Fibroblast of lung (primary cell): Measurements from ENCODE around the gene ACER3. TPM values are rescaled to one million over a fixed set of nuclear protein-coding genes. Genes with fewer than 3 reads are reported as not detected.
"Not testable (repeated sequence)": the region's sequence is repeated elsewhere in the genome, so short reads cannot be mapped to it uniquely, and the experiment has no call there.

Experiments
- DNase-seq, 2 donors: peaks; one replicate each; pipeline versions ENCODE4 v3.0.0 to v3.0.0-alpha.2; 2010; ENCODE audit warnings: low read depth in 2 of 2
- H2AFZ ChIP-seq: 2 replicates; pipeline ENCODE4 v1.5.1; 2012; ENCODE audit warnings: low read length, control low read depth, inconsistent platforms
- H3K27ac ChIP-seq: 2 replicates; pipeline ENCODE4 v1.5.1; 2011; ENCODE audit warnings: low read length, control low read depth; ENCODE audit not compliant: insufficient read depth
- H3K27me3 ChIP-seq: 2 replicates; pipeline ENCODE4 v1.5.1; 2011; ENCODE audit warnings: mild to moderate bottlenecking, low read length; ENCODE audit not compliant: control insufficient read depth, insufficient read depth
- H3K36me3 ChIP-seq: 2 replicates; pipeline ENCODE4 v1.5.1; 2011; ENCODE audit warnings: low read length; ENCODE audit not compliant: control insufficient read depth, insufficient read depth
- H3K4me1 ChIP-seq: 2 replicates; pipeline ENCODE4 v1.5.1; 2011; ENCODE audit warnings: low read length; ENCODE audit not compliant: control insufficient read depth, insufficient read depth; ENCODE audit errors: extremely low read depth
- H3K4me2 ChIP-seq: 2 replicates; pipeline ENCODE4 v1.5.1; 2011; ENCODE audit warnings: low read length, control low read depth; ENCODE audit not compliant: insufficient read depth; ENCODE audit errors: extremely low read depth
- H3K4me3 ChIP-seq, 4 experiments: fragments of 200-600 bp in 1 of 4; sonication (generic) in 1 of 4; replicated peaks in 1 of 4; 2 replicates each; pipeline ENCODE4 v1.5.1; 2011 to 2016; ENCODE audit warnings: low read length in 4 of 4, low read depth in 3 of 4, mild to moderate bottlenecking in 3 of 4, control low read depth in 2 of 4, inconsistent platforms in 1 of 4, mixed read lengths in 1 of 4; ENCODE audit not compliant: insufficient read depth in 1 of 4; ENCODE audit errors: control extremely low read depth in 1 of 4
- H3K79me2 ChIP-seq: 2 replicates; pipeline ENCODE4 v1.5.1; 2012; ENCODE audit warnings: mild to moderate bottlenecking, low read length, inconsistent platforms; ENCODE audit not compliant: control insufficient read depth, insufficient read depth
- H3K9ac ChIP-seq: 2 replicates; pipeline ENCODE4 v1.5.1; 2011; ENCODE audit warnings: mild to moderate bottlenecking, low read length, control low read depth; ENCODE audit not compliant: insufficient read depth
- H3K9me3 ChIP-seq: 2 replicates; pipeline ENCODE4 v1.5.1; 2012; ENCODE audit warnings: low read depth, low read length; ENCODE audit not compliant: control insufficient read depth, insufficient read depth
- H4K20me1 ChIP-seq: 2 replicates; pipeline ENCODE4 v1.5.1; 2011; ENCODE audit warnings: low read length; ENCODE audit not compliant: control insufficient read depth, insufficient read depth; ENCODE audit errors: extremely low read depth
- CTCF ChIP-seq, 2 donors: IDR thresholded peaks in 1 of 2; conservative IDR thresholded peaks in 1 of 2; 1 replicate in 1 of 2; 2 replicates in 1 of 2; pipeline ENCODE4 v1.5.1; 2011 to 2012; ENCODE audit warnings: low read length in 2 of 2, control low read depth in 1 of 2, inconsistent platforms in 1 of 2, low read depth in 1 of 2, mild to moderate bottlenecking in 1 of 2
- EZH2 ChIP-seq: IDR thresholded peaks from 2 replicates; pipeline ENCODE4 v1.5.1; 2012; ENCODE audit warnings: low read length, control low read depth, mild to moderate bottlenecking; ENCODE audit errors: missing control alignments
- polyA plus RNA-seq, 2 donors: library from polyadenylated mRNA; depleted of rRNA in 1 of 2; stranded (reverse) in 1 of 2; unstranded in 1 of 2; fragments of >200 nt; gene quantifications; 2 replicates each; pipeline ENCODE4 v1.2.1, GENCODE V29; 2011 to 2012; ENCODE audit warnings: missing spikeins in 1 of 2
- total RNA-seq: library from RNA; depleted of rRNA; stranded (reverse); fragments of >200 nt; gene quantifications from 2 replicates; pipeline ENCODE4 v1.2.1, GENCODE V29; 2014

Gene ACER3
- total and polyA plus RNA-seq, 2 donors (not counting 1 experiment from before 2014, with no cell fraction given), result 6.1 to 22.3 TPM

- Histone ChIP-seq H3K4me1 (no peaks in the 10 kb centered on the region), H3K9me3 (no peaks in the 10 kb centered on the region), H2AFZ (no peak overlapping the region), H3K4me2 (no peak overlapping the region), H3K9ac (no peak overlapping the region), H3K36me3 (no peaks in the 10 kb centered on the region), H3K4me3 (no peak overlapping the region), H3K27ac (no peak overlapping the region), H3K79me2 (no peaks in the 10 kb centered on the region), H3K27me3 (no peaks in the 10 kb centered on the region), H4K20me1 (no peaks in the 10 kb centered on the region)
- no peak for DNase-seq
- TF ChIP-seq CTCF (conservative IDR thresholded peaks at IDR 0.05 in 1 of 2, IDR thresholded peaks at IDR 0.05 in 1 of 2; ENCODE audit: low read depth in 1 of 2, low read length in 2 of 2) (no peak), EZH2 (no peak)
These were observed 143.2 kb downstream of the ACER3 start for GRCh38 chr11:77003963-77004362.

GRCh38 chr11:77009533-77010160, 148.9 kb downstream of the ACER3 start:
- Histone ChIP-seq H3K4me1 (no peaks in the 10 kb centered on the region), H3K27me3 (no peaks in the 10 kb centered on the region), H3K36me3 (no peaks in the 10 kb centered on the region), H2AFZ (no peak overlapping the region), H3K9ac (no peak overlapping the region), H3K27ac (no peak overlapping the region), H4K20me1 (no peaks in the 10 kb centered on the region), H3K4me2 (no peak overlapping the region), H3K9me3 (no peaks in the 10 kb centered on the region), H3K4me3 (no peak overlapping the region), H3K79me2 (no peaks in the 10 kb centered on the region)
- no peak for TF ChIP-seq CTCF (conservative IDR thresholded peaks at IDR 0.05 in 1 of 2, IDR thresholded peaks at IDR 0.05 in 1 of 2; ENCODE audit: low read depth in 1 of 2, low read length in 2 of 2)
- no peak for TF ChIP-seq EZH2
- no peak for DNase-seq

GRCh38 chr11:77014669-77015068, 154.0 kb downstream of the ACER3 start:
- H3K27me3 ChIP-seq, result no peaks in the 10 kb centered on the region
- no peak overlapping the region for H3K4me3 ChIP-seq
- H3K79me2 ChIP-seq, result no peaks in the 10 kb centered on the region
- no peaks in the 10 kb centered on the region for H3K36me3 ChIP-seq
- DNase-seq, result no peak
- H4K20me1 ChIP-seq, result no peaks in the 10 kb centered on the region
- H3K9ac ChIP-seq, result no peak overlapping the region
- no peaks in the 10 kb centered on the region for H3K9me3 ChIP-seq
- no peak overlapping the region for H2AFZ ChIP-seq
- TF ChIP-seq CTCF (conservative IDR thresholded peaks at IDR 0.05 in 1 of 2, IDR thresholded peaks at IDR 0.05 in 1 of 2; ENCODE audit: low read depth in 1 of 2, low read length in 2 of 2) (no peak), EZH2 (no peak)
- no peaks in the 10 kb centered on the region for H3K4me1 ChIP-seq
- H3K27ac ChIP-seq, result no peak overlapping the region
- no peak overlapping the region for H3K4me2 ChIP-seq

GRCh38 chr11:77018396-77018924, 157.7 kb downstream of the ACER3 start:
- not testable (repeated sequence) for H3K27ac ChIP-seq, H3K4me2 ChIP-seq, H3K27me3 ChIP-seq, H4K20me1 ChIP-seq, H3K79me2 ChIP-seq, H3K36me3 ChIP-seq, H3K4me3 ChIP-seq, H2AFZ ChIP-seq, H3K9me3 ChIP-seq, H3K4me1 ChIP-seq, DNase-seq, H3K9ac ChIP-seq
